Prostate gland (tissue), 2 donors: Measurements from ENCODE around the gene ARSI. TPM values are rescaled to one million over a fixed set of nuclear protein-coding genes. Genes with fewer than 3 reads are reported as not detected.

Source experiments
- DNase-seq: peaks from one replicate; pipeline ENCODE4 v3.0.0-alpha.2; 2019; ENCODE audit warnings: low spot score
- H3K27ac ChIP-seq, 2 donors: fragments of 200-600 bp; sonication (generic); 2 replicates each; pipeline ENCODE4 v1.5.1; 2017 to 2019
- H3K27me3 ChIP-seq: fragments of 200-600 bp; sonication (generic); replicated peaks from 2 replicates; pipeline ENCODE4 v1.5.1; 2019; ENCODE audit not compliant: insufficient read depth
- H3K36me3 ChIP-seq, 2 donors: fragments of 200-600 bp; sonication (generic); 1 replicate in 1 of 2; 2 replicates in 1 of 2; pipeline versions ENCODE4 v1.5.1 to v1.8.1; 2017 to 2019
- H3K4me1 ChIP-seq: fragments of 200-600 bp; sonication (generic); replicated peaks from 2 replicates; pipeline ENCODE4 v1.5.1; 2019
- H3K4me3 ChIP-seq, 2 donors: fragments of 200-600 bp; sonication (generic); 2 replicates each; pipeline ENCODE4 v1.5.1; 2017 to 2019
- H3K9me3 ChIP-seq: fragments of 200-600 bp; sonication (generic); 2 replicates; pipeline ENCODE4 v1.5.1; 2017
- CTCF ChIP-seq, 4 experiments: fragments of 200-600 bp in 2 of 4; fragments of 450-650 bp in 2 of 4; sonication (generic) in 2 of 4; IDR thresholded peaks; 1 replicate in 3 of 4; 2 replicates in 1 of 4; pipeline ENCODE4 v1.5.1; 2016 to 2019; ENCODE audit warnings: antibody characterized with exemption in 4 of 4, mild to moderate bottlenecking in 2 of 4, moderate library complexity in 2 of 4
- POLR2A ChIP-seq: fragments of 450-650 bp; IDR thresholded peaks from one replicate; pipeline ENCODE4 v1.6.1; 2016; ENCODE audit warnings: antibody characterized with exemption, mild to moderate bottlenecking
- POLR2AphosphoS5 ChIP-seq: sonication (generic); formaldehyde crosslinking; IDR thresholded peaks from one replicate; pipeline ENCODE4 v1.6.1; 2017; ENCODE audit warnings: antibody characterized with exemption
- WGBS: methylation state at CpG from one replicate; pipeline ENCODE4 v1.1.5; 2018; 5-methylcytosine and 5-hydroxymethylcytosine counted together
- intact Hi-C: fragments of 100-400 bp; cut with DNase I; formaldehyde crosslinking; loops from one replicate; pipeline ENCODE4 v1.14.2; 2022
- total RNA-seq, 2 donors: library from RNA; depleted of rRNA; stranded (reverse); fragments of >200 nt; gene quantifications; one replicate each; pipeline ENCODE4 v1.1.0, GENCODE V29; 2016

ARSI gene
- total RNA-seq, 2 donors from 2014 or later = 1.5 to 1.6 TPM

GRCh38 chr5:150315245-150315644 is 12.5 kb upstream of the ARSI start:
- no peaks in the 10 kb centered on the region for H3K4me1 ChIP-seq
- no peak overlapping the region for H3K4me3 ChIP-seq
- intact Hi-C loops = no loop called here
- no peak for DNase-seq
- H3K27me3 ChIP-seq = no peaks in the 10 kb centered on the region
- TF ChIP-seq POLR2AphosphoS5 (no peak), POLR2A (no peak), CTCF (IDR thresholded peaks at IDR 0.05) (no peak)
- H3K9me3 ChIP-seq = no peaks in the 10 kb centered on the region
- H3K27ac ChIP-seq = no peak overlapping the region
- 90% methylated on average over 4 of the region's 4 CpGs for WGBS
- H3K36me3 ChIP-seq = no peaks in the 10 kb centered on the region

- Histone ChIP-seq H3K36me3 (no peaks in the 10 kb centered on the region), H3K4me3 (no peak overlapping the region), H3K9me3 (no peaks in the 10 kb centered on the region), H3K27me3 (no peaks in the 10 kb centered on the region), H3K4me1 (no peaks in the 10 kb centered on the region), H3K27ac (no peak overlapping the region)
- TF ChIP-seq POLR2AphosphoS5 (no peak), CTCF (IDR thresholded peaks at IDR 0.05) (no peak), POLR2A (no peak)
- 59% methylated on average over 6 of the region's 6 CpGs for WGBS
- intact Hi-C loops = no loop called here
- DNase-seq = no peak
These were observed 11.4 kb upstream of the ARSI start for GRCh38 chr5:150313921-150314716.

DNA sequence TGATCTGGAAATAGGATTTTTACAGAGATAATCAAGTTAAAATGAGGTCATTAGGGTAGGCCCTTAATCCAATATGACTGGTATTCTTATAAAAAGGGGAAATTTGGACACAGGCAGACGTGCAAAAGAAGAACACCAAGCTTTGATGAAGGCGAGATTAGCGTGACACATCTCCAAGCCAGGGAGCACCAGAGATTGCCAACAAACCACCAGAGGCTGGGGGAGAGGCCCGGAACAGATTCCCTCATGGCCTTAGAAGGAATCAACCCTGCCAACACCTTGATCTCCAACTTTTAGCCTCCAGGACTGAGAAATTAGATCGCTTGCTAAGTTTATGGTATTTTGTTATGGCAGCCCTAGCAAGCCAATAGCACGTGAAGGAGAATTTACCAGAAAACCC is 10.8 kb upstream of the ARSI start:
- no peaks in the 10 kb centered on the region for H3K9me3 ChIP-seq
- H3K4me3 ChIP-seq = no peak overlapping the region
- intact Hi-C loops = no loop called here
- H3K27ac ChIP-seq = no peak overlapping the region
- WGBS = 78% methylated on average over 6 of the region's 6 CpGs
- H3K36me3 ChIP-seq = no peaks in the 10 kb centered on the region
- TF ChIP-seq POLR2AphosphoS5 = no peak
- no peaks in the 10 kb centered on the region for H3K4me1 ChIP-seq
- DNase-seq = no peak
- H3K27me3 ChIP-seq = no peaks in the 10 kb centered on the region

- TF ChIP-seq POLR2A (no peak), CTCF (IDR thresholded peaks at IDR 0.05) (no peak), POLR2AphosphoS5 (no peak)
- WGBS = 95% methylated on average over 6 of the region's 6 CpGs
- intact Hi-C loops = no loop called here
- DNase-seq = no peak
- H3K27me3 ChIP-seq = no peaks in the 10 kb centered on the region
- no peak overlapping the region for H3K4me3 ChIP-seq
- no peak overlapping the region for H3K27ac ChIP-seq
- no peaks in the 10 kb centered on the region for H3K36me3 ChIP-seq
- no peaks in the 10 kb centered on the region for H3K9me3 ChIP-seq
- H3K4me1 ChIP-seq = no peaks in the 10 kb centered on the region
These were observed 9.8 kb upstream of the ARSI start for GRCh38 chr5:150312518-150312917.

GRCh38 chr5:150311015-150311692 is 8.4 kb upstream of the ARSI start:
- intact Hi-C loops = no loop called here
- Histone ChIP-seq H3K4me3 (no peak overlapping the region), H3K27ac (no peak overlapping the region), H3K4me1 (no peaks in the 10 kb centered on the region), H3K36me3 (no peaks in the 10 kb centered on the region), H3K9me3 (no peaks in the 10 kb centered on the region), H3K27me3 (no peaks in the 10 kb centered on the region)
- no peak for DNase-seq
- 74% methylated on average over 7 of the region's 7 CpGs for WGBS
- TF ChIP-seq CTCF (IDR thresholded peaks at IDR 0.05) = no peak
